NB4 (cell line): ENCODE results near the gene OMG.
"Not testable (repeated sequence)": the region's sequence is repeated elsewhere in the genome, so short reads cannot be mapped to it uniquely, and the experiment has no call there.

Experiments used
- DNase-seq: peaks from one replicate; pipeline ENCODE4 v3.0.0; 2010; ENCODE audit warnings: low read depth
- H3K4me3 ChIP-seq: one replicate; pipeline ENCODE4 v1.5.1; 2011; ENCODE audit warnings: mild to moderate bottlenecking, low read depth, low read length, moderate library complexity
- CTCF ChIP-seq: IDR thresholded peaks from one replicate; pipeline ENCODE4 v1.5.1; 2012; ENCODE audit warnings: low read depth, low read length
- MAX ChIP-seq: IDR thresholded peaks from 2 replicates; pipeline ENCODE4 v1.6.1; 2011; ENCODE audit warnings: low read depth, low read length
- MYC ChIP-seq: IDR thresholded peaks from 2 replicates; pipeline ENCODE4 v1.6.1; 2011; ENCODE audit warnings: low read depth, low read length
- POLR2A ChIP-seq: IDR thresholded peaks from 2 replicates; pipeline ENCODE4 v1.6.1; 2011; ENCODE audit warnings: mild to moderate bottlenecking; ENCODE audit not compliant: insufficient read length; ENCODE audit errors: extremely low read depth

OMG gene

GRCh38 chr17:31297090-31297489 is at the start of gene OMG:
Gene OMG, minus strand, starts transcription at chr17:31297239. Its CDS starts 908 bp downstream, at chr17:31296331.
- TF ChIP-seq CTCF, result no peak
- no peak for DNase-seq
- H3K4me3 ChIP-seq, result no peak within 1 kb of the TSS

GRCh38 chr17:31345191-31345747 is 48.2 kb upstream of the OMG start:
- DNase-seq, H3K4me3 ChIP-seq: not testable (repeated sequence)

GRCh38 chr17:31339906-31340661 is 43.0 kb upstream of the OMG start:
- no peak for TF ChIP-seq MYC
- no peak for TF ChIP-seq POLR2A
- no peak for TF ChIP-seq MAX
- no peak for TF ChIP-seq CTCF
- peak; percentile 34 for DNase-seq
- no peak overlapping the region for H3K4me3 ChIP-seq

- DNase-seq, result no peak
Observed at GRCh38 chr17:31329221-31329620, 32.2 kb upstream of the OMG start.

GRCh38 chr17:31328160-31328535 is 31.1 kb upstream of the OMG start:
- no peak overlapping the region for H3K4me3 ChIP-seq
- no peak for DNase-seq
- TF ChIP-seq CTCF, result no peak
- no peak for TF ChIP-seq POLR2A
- no peak for TF ChIP-seq MYC
- TF ChIP-seq MAX, result no peak

More at GRCh38 chr17:31329221-31329620, 32.2 kb upstream of the OMG start:
- TF ChIP-seq MAX (no peak), MYC (no peak), CTCF (no peak), POLR2A (no peak)
- H3K4me3 ChIP-seq, result no peak overlapping the region

- DNase-seq, result no peak
- no peak overlapping the region for H3K4me3 ChIP-seq
- TF ChIP-seq MAX (no peak), MYC (no peak), POLR2A (no peak), CTCF (no peak)
Observed at GRCh38 chr17:31327534-31328159, 30.6 kb upstream of the OMG start.
